DMS 273 (cell line): Measurements from ENCODE around the gene MARCHF2.
A peak's percentile ranks its signal among the peaks of the same experiment; 100 is the strongest.
"Not testable (repeated sequence)": the region's sequence is repeated elsewhere in the genome, so short reads cannot be mapped to it uniquely, and the experiment has no call there.

Experiments
- DNase-seq: peaks from one replicate; lab custom pipeline; 2025; ENCODE audit not compliant: unreplicated experiment; lab: John Stamatoyannopoulos, UW

The MARCHF2 gene, protein sequence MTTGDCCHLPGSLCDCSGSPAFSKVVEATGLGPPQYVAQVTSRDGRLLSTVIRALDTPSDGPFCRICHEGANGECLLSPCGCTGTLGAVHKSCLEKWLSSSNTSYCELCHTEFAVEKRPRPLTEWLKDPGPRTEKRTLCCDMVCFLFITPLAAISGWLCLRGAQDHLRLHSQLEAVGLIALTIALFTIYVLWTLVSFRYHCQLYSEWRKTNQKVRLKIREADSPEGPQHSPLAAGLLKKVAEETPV

GRCh38 chr19:8412783-8413628 is at the start of gene MARCHF2:
TSS of gene MARCHF2 (plus strand) at chr19:8413305. CDS start at chr19:8421841, 8,536 bp downstream.
- DNase-seq: peak; percentile 99

GRCh38 chr19:8363803-8364771 is 49.0 kb upstream of the MARCHF2 start, which contains the start of gene ANGPTL4:
TSS of gene ANGPTL4 (plus strand) at chr19:8364155. CDS start at chr19:8364322, 167 bp downstream.
- peak; percentile 72 for DNase-seq

DNA sequence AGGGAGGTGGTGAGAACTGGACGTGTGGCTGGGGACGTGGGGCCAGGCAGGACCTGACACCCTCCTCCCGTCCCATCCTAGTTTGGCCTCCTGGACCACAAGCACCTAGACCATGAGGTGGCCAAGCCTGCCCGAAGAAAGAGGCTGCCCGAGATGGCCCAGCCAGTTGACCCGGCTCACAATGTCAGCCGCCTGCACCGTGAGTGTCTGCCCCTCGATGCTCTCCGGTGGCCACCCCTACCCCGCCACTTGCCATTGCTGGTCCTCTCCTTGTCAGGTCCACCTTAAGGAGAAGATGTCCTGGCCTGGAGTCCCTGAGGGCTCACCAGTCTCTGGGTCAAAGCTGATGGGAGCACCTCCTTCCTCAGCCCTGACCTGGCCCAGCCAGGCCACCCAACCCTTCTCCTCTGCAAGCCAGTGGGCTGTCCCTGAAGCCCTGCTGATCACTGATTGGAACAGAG is 47.0 kb upstream of the MARCHF2 start:
- no peak for DNase-seq

DNA sequence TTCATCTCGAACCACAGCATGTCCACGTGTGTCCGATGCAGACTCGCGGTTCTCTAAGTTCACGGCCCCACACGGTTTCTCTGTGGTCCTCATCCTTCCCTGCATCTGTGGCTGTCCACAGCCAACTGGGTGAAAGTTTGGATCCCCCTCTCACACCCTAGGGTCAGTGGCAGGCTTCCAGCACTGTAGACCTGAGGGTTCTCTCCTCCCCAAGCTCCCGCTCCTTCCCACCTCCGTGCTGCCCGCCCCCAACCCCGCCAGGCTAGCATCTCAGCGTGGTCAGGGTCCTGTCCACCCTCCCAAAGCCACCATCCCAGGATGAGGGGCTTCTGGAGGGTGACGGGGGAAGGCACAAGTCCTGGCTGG is 46.2 kb upstream of the MARCHF2 start:
- peak; percentile 68 for DNase-seq

DNA sequence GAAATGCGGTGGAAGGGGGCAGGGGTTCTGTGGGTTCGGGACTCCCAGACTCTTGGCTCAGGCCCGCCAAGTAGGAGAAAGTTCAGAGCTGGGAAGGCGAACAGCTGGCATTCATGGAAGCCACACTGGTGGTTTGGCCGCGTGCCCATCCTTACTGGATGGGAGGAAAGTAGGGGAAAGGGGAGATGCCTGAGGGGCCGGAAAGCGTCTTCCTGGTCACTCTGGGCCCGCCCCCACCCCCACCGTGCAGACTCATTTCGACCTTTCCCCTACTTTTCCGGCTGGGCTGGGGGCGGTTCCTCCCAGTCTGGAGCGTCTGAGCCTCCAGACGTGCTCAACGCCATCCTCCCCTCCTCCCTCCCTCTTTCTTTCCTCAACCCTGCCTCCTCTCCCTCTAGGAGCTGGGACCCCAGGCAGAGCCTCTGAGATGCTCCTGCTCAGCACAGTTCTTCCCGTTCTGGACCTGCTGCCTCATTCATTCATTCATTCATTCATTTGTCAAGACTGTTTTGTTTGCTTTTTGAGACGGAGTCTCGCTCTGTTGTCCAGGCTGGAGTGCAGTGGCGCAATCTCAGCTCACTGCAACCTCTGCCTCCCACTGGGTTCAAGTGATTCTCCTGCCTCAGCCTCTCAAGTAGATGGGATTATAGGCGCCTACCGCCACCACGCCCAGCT is 45.6 kb upstream of the MARCHF2 start:
- DNase-seq: peak; percentile 98

GRCh38 chr19:8370176-8371010 is 42.7 kb upstream of the MARCHF2 start:
- DNase-seq: no peak

GRCh38 chr19:8371011-8371804 is 41.9 kb upstream of the MARCHF2 start:
- DNase-seq: no peak

GRCh38 chr19:8373867-8374813 is 39.0 kb upstream of the MARCHF2 start:
- DNase-seq: no peak

GRCh38 chr19:8375766-8376165 is 37.3 kb upstream of the MARCHF2 start:
- not testable (repeated sequence) for DNase-seq

GRCh38 chr19:8376373-8376974 is 36.6 kb upstream of the MARCHF2 start:
- not testable (repeated sequence) for DNase-seq

- no peak for DNase-seq
These were observed 35.5 kb upstream of the MARCHF2 start for GRCh38 chr19:8377598-8377997.

DNA sequence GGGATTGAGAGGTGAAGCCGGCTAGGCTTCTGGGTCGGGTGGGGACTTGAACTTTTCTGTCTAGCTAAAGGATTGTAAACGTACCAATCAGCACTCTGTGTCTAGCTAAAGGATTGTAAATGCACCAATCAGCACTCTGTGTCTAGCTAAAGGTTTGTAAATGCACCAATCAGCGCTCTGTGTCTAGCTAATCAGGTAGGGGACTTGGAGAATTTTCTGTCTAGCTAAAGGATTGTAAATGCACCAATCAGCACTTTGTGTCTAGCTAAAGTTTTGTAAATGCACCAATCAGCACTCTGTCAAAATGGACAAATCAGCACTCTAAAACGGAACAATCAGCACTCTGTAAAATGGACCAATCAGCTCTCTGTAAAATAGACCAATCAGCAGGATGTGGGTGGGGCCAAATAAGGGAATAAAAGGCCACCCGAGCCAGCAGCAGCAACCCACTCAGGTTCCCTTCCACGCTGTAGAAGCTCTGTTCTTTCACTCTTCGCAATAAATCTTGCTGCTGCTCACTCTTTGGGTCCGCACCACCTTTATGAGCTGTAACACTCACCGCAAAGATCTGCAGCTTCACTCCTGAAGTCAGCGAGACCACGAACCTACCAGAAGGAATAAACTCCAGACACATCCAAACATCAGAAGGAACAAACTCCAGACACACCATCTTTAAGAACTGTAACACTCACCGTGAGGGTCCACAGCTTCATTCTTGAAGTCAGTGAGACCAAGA is 33.8 kb upstream of the MARCHF2 start:
- not testable (repeated sequence) for DNase-seq

DNA sequence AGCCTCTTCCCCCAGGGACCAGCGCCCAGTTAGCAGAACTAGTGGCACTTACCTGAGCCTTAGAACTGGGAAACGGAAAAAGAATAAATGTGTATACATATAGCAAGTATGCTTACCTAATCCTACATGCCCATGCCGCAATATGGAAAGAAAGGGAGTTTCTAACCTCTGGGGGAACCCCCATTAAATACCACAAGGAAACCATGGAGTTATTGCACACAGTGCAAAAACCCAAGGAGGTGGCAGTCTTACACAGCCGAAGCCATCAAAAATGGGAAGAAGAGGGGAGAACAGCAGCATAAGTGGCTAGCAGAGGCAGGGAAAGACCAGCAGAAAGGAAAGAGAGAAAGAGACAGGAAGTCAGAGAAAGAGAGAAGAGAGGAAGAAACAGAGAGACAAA is 28.5 kb upstream of the MARCHF2 start:
- not testable (repeated sequence) for DNase-seq

DNA sequence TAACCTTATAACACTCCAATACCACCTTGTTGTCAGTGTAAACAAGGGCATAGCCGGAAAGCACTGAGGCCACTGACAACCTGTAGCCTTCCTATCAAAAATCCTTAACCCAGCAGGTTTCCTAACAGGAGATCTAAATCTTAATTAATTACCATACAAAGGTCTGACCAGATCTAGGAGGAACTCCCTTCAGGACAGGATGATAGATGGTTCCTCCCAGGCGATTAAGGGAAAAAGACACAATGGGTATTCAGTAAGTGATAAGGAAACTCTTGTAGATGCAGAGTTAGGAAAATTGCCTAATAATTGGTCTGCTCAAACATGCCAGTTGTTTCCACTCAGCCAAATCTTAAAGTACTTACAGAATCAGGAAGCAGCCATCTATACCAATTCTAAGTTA is 28.0 kb upstream of the MARCHF2 start:
- DNase-seq: not testable (repeated sequence)

DNA sequence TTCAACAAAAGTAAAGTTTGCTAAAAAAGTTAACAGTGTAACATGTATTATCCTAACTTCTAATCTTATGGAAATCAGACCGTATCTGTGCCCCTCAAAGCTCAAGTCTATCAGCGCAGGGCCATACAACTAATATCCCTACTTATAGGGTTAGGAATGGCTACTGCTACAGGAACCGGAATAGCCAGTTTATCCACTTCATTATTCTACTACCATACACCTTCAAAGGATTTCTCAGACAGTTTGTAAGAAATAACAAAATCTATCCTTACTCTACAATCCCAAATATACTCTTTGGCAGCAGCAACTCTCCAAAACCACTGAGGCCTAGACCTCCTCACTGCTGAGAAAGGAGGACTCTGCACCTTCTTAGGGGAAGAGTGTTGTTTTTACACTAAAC is 27.5 kb upstream of the MARCHF2 start:
- DNase-seq: not testable (repeated sequence)

- not testable (repeated sequence) for DNase-seq
These were observed 26.7 kb upstream of the MARCHF2 start for GRCh38 chr19:8386419-8386818.
